Cardiac fibroblast (primary cell): ENCODE data around the gene BTG4.

Source experiments
- DNase-seq, 2 donors: peaks; one replicate each; pipeline versions ENCODE4 v3.0.0 to v3.0.0-alpha.2; 2010; ENCODE audit warnings: low read depth in 2 of 2
- H3K4me3 ChIP-seq, 2 donors: replicated peaks in 1 of 2; 1 replicate in 1 of 2; 2 replicates in 1 of 2; pipeline ENCODE4 v1.5.1; 2011; ENCODE audit warnings: low read depth in 2 of 2, low read length in 2 of 2, mild to moderate bottlenecking in 2 of 2, moderate library complexity in 1 of 2
- TF ChIP-seq, protein P1 (sequence below): IDR thresholded peaks from one replicate; pipeline ENCODE4 v1.5.1; 2011; ENCODE audit warnings: low read depth, mild to moderate bottlenecking, low read length, inconsistent platforms

The BTG4 gene

GRCh38 chr11:111535281-111535680, 23.1 kb upstream of the BTG4 start:
- TF ChIP-seq, protein P1, sequence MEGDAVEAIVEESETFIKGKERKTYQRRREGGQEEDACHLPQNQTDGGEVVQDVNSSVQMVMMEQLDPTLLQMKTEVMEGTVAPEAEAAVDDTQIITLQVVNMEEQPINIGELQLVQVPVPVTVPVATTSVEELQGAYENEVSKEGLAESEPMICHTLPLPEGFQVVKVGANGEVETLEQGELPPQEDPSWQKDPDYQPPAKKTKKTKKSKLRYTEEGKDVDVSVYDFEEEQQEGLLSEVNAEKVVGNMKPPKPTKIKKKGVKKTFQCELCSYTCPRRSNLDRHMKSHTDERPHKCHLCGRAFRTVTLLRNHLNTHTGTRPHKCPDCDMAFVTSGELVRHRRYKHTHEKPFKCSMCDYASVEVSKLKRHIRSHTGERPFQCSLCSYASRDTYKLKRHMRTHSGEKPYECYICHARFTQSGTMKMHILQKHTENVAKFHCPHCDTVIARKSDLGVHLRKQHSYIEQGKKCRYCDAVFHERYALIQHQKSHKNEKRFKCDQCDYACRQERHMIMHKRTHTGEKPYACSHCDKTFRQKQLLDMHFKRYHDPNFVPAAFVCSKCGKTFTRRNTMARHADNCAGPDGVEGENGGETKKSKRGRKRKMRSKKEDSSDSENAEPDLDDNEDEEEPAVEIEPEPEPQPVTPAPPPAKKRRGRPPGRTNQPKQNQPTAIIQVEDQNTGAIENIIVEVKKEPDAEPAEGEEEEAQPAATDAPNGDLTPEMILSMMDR: no peak
- no peak for DNase-seq
- H3K4me3 ChIP-seq: no peak overlapping the region

DNA sequence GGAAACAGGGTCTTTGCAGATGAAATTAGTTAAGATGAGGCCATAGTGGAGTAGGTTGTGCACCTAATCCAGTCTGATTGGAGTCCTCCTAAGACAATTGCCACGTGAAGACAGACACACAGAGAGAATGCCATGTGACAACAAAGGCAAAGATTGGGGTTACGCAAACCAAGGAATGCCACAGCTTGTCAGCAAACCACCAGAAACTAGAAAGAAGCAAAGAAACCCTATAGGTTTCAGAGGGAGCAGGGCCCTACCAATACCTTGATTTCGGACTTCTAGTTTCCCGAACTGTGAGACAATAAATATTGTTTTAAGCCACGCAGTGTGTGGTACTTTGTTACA, 20.2 kb upstream of the BTG4 start:
- DNase-seq: no peak
- H3K4me3 ChIP-seq: no peak overlapping the region
- TF ChIP-seq, protein P1: no peak

DNA sequence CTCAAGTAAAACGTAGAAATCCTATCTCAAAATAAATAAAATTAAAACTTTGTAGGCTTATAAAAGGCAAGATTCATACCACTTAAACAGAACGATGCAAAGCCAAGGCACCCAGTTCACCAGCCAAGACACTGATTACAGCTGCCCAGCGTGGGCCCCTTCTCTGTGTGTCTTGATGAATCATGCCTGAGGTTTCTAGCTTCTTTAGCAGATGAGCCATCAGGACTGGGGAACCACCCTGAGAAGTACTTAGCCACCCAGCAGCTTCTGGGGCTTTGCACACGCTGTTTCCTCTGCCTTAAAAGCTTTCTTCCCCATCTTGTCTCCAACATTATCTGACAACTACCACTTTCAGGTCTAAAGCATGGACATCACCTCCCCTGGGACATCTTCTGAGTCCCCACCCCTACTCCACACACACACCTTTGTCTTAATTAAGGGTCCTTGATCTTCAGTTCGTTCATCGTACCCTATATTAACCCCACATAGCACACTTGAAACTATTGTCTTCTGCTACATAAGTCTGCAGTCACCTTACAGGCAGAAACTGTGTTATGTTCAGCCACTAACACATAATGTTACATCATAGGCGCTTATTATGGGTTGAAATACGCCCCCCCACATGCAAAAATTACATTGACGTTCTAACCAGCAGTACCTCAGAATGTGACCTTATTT, 19.6 kb upstream of the BTG4 start:
- TF ChIP-seq, protein P1: no peak
- peak; percentile 72 to 94 for DNase-seq
- H3K4me3 ChIP-seq: no peak overlapping the region

- no peak overlapping the region for H3K4me3 ChIP-seq
- DNase-seq: peak in 1 of 2 donors; percentile 65
- TF ChIP-seq, protein P1: no peak
Observed at GRCh38 chr11:111531136-111531535, 18.9 kb upstream of the BTG4 start.

DNA sequence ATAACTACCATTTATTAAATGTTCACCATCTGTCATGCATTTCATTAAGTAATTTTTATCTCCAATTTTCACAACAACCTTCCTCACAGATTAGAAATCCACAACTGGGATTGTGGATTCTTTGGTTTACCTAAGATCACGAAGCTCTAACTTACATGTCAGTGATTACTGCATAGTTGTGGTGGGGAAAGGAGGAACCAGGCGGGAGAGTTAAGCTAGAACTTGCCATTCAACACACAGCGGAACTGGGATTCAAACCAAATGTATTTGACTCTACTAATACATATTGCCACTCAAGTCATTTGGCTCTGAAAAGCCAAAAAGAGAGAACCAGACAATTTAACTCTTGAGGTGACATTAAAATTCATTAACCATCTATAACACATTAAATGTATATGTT, 17.9 kb upstream of the BTG4 start:
- peak in 1 of 2 donors; percentile 26 for DNase-seq
- TF ChIP-seq, protein P1: no peak
- no peak overlapping the region for H3K4me3 ChIP-seq

- peak in 1 of 2 donors; percentile 29 for DNase-seq
- TF ChIP-seq, protein P1: no peak
Observed at GRCh38 chr11:111528557-111528956, 16.4 kb upstream of the BTG4 start.

GRCh38 chr11:111527279-111527678, 15.1 kb upstream of the BTG4 start:
- no peak for DNase-seq
- TF ChIP-seq, protein P1: no peak
- H3K4me3 ChIP-seq: no peak overlapping the region

More at GRCh38 chr11:111528557-111528956, 16.4 kb upstream of the BTG4 start:
- no peak overlapping the region for H3K4me3 ChIP-seq
